Measurements from ENCODE around the gene TBX6. TPM values are rescaled to one million over a fixed set of nuclear protein-coding genes. Genes with fewer than 3 reads are reported as not detected.
A peak's percentile ranks its signal among the peaks of the same experiment; 100 is the strongest.
"Not testable (repeated sequence)": the region's sequence is repeated elsewhere in the genome, so short reads cannot be mapped to it uniquely, and the experiment has no call there.

TBX6 gene, protein sequence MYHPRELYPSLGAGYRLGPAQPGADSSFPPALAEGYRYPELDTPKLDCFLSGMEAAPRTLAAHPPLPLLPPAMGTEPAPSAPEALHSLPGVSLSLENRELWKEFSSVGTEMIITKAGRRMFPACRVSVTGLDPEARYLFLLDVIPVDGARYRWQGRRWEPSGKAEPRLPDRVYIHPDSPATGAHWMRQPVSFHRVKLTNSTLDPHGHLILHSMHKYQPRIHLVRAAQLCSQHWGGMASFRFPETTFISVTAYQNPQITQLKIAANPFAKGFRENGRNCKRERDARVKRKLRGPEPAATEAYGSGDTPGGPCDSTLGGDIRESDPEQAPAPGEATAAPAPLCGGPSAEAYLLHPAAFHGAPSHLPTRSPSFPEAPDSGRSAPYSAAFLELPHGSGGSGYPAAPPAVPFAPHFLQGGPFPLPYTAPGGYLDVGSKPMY
- total RNA-seq (2014; rRNA removed; shearing (Covaris generic)): not detected in 2 replicates

DNA sequence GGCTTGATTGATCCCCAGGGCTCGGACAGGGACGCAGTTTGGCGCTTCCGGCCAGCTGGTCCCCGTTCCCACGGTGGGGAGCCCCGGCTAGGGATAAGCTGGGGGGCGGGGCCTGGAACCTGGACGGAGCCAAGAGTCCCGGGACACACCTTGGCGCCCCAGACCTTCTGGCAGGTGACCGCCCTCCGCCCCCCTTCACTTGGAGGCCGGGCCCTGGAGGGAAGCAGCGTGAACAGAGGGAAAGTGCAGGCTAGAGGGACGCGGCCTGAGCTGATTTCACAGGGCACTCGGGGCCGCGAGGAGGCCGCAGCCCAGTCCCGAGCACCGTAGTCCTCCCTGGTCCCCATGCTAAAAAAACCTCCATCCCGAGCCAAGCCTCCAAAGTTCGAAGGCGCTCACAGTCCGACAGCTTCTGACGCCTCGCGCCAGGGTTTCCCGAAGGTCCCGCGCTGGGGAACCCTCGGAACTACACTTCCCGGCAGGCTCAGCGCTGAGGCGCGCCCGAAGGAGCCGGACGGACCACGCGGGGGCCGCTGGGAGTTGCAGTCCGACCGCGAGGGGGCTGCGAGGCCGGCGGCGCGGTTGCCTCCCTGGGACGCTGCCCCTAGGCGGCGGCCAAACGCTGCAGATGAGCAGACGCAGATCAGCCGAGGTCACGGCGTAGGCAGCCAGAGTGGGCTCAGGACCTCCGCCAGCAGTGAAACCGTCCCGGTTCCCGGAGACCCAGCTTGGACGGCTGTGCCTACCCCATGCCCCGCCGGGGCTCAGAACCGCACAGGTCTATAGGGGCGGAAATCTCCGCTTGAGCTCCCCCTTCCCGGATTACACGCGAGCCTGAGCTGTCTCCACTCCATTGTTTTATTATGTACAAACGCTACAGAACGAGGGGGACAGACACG is at the start of gene TBX6:
Gene TBX6 (minus strand): TSS at position 451 of the 899 bp plus-strand sequence. CDS start 731 bp downstream, outside the sequence.
- in situ Hi-C loops (cut with HindIII; ENCODE audit: low sequenced_read_pairs): no loop called here
- DNase-seq (ENCODE audit: low spot score): peak; percentile 86

DNA sequence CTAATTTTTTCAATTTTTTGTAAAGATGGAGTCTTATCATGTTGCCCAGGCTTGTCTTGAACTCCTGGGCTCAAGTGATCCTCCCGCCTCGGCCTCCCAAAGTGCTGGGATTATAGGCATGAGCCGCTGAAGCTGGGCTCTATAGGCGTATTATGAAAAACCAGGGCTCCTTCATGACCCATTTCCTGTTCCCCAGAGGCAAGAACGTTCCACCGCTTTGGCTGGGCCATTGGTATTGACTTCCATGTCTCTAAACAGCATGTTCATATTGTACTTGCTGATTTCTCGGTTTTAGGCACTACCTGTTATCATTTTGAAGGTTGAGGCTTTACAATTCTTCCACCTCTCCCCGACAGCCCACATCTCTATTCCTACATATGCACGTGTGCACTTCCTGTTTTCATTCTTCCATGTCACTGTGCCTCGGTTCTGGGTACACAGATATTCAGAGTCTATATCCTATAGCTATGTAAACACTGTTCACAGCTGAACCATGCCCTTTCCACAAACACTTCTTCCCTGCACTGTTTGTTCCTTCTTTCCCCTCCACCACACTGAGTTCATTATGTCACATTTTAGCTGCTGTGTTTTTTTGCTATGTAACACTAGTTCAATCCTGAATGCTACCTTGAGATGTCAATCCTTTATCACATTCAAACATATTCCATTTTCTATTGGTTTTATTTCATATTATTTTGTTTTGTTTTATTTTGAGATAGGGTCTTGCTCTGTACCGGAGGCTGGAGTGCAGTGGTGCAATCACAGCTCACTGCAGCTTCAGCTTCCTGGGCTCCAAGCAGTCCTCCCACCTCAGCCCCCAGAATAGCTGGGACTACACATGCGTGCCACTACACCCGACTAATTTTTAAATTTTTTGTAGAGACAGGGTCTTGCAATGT is 48.1 kb upstream of the TBX6 start:
- in situ Hi-C loops (cut with HindIII; ENCODE audit: low sequenced_read_pairs): no loop called here
- DNase-seq (ENCODE audit: low spot score): no peak

DNA sequence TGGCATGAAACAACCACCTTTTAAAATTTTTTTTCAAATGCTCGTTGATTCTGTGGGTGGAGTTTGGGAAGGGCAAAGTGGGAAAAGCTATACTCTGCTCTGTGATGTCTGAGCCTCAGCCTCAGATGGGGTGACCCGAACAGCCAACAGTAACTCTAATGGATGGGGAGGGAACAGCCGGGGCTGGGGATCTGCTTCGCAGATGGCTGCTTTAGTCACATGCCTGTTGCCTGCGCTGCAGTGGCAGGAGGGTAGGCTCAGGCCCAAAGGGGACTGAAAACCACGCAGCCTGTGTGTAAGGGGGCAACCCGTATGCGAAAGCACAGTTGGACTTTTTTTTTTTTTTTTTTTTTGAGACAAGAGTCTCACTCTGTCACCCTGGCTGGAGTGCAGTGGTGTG is 46.2 kb upstream of the TBX6 start:
- in situ Hi-C loops (cut with HindIII; ENCODE audit: low sequenced_read_pairs): no loop called here
- no peak for DNase-seq (ENCODE audit: low spot score)

- DNase-seq (ENCODE audit: low spot score): no peak
- in situ Hi-C loops (cut with HindIII; ENCODE audit: low sequenced_read_pairs): no loop called here
Measured at GRCh38 chr16:30136971-30137605, 45.4 kb upstream of the TBX6 start.

- in situ Hi-C loops (cut with HindIII; ENCODE audit: low sequenced_read_pairs): no loop called here
- no peak for DNase-seq (ENCODE audit: low spot score)
Measured at GRCh38 chr16:30132591-30132990, 40.9 kb upstream of the TBX6 start.

DNA sequence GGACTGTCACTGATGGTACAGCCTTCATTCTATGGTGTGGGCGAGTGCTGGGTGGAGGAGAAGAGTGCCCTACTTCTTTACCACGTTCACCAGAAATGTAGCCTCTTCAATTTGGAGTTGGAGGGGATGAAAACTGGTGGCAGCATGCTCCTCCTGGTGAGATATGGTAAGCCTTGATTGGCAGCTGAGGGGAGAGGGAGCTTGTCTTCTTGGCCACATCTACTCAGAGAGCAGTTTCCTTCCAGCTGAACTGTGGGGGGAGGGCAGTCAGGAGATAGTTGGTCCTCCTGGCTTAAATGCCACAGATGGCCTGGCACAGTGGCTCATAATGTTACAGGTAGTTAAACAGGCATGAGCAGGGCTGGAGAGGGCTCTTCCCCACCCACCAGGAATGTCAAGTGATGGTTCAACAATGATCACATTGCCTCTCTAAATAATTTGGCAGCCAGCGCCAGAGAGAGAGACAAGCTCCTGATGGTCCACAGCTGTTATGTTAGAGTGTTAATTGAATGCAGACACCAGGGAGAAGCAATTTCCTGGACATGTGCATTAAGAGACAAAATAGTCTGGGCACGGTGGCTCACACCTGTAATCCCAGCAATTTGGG is 40.2 kb upstream of the TBX6 start:
- DNase-seq (ENCODE audit: low spot score): no peak
- in situ Hi-C loops (cut with HindIII; ENCODE audit: low sequenced_read_pairs): no loop called here

- in situ Hi-C loops (cut with HindIII; ENCODE audit: low sequenced_read_pairs): no loop called here
Measured at GRCh38 chr16:30127993-30128392, 36.3 kb upstream of the TBX6 start.

DNA sequence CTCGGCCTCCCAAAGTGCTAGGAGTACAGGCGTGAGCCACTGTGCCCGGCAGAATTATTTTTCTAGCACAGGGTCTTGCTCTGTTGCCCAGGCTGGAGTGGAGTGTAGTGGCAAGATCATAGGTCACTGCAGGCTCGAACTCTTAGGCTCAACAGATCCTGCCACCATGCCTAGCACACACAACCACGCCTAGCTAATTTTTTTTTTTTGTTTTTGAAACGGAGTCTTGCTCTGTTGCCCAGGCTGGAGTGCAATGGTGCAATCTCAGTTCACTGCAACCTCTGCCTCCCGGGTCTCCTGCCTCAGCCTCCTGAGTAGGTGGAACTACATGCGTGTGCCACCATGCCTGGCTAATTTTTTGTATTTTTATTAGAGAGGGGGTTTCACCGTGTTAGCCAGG is 34.0 kb upstream of the TBX6 start:
- DNase-seq (ENCODE audit: low spot score); in situ Hi-C loops (cut with HindIII; ENCODE audit: low sequenced_read_pairs): not testable (repeated sequence)

More at GRCh38 chr16:30127993-30128392, 36.3 kb upstream of the TBX6 start:
- no peak for DNase-seq (ENCODE audit: low spot score)

DNA sequence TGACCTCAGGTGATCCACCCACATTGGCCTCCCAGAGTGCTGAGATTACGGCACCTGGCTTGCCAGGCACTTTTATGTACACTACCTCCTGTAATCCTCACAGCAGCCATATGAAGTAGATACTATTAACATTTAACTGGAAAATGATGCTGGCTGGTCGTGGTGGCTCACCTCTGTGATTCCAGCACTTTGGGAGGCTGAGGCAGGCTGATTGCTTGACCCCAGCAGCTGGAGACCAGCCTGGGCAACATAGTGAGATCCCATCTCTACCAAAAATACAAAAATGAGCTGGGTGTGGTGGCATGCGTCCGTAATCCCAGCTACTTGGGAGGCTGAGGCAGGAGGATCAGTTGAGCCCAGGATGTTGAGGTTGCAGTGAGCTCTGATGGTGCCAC is 33.3 kb upstream of the TBX6 start:
- in situ Hi-C loops (cut with HindIII; ENCODE audit: low sequenced_read_pairs): no loop called here

DNA sequence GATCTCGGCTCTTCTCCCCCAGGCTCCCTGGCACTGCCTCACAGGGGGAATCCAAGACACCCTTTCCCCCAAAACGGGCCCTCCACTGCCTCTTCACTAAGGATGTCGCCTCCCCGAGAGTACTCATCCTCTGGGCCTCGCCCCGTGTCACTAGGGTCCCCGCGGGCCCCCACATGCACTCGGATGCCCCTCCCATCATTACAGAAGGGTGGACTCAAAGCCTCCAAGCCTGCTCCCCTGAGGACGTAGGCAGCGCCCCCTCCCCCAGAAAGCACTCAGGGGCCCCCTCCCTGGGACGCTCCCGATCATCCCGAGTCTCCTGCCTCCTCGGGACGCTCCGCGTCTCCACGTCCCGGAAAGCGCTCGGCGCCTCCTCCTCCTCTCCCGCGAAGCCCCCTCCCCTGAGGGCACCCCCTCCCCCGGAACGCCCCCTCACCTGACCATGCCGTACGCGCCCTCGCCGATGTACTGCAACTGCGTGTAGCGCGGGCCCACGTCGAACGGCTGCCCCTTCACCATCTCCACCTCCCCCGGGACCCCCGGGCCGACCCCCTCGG is 31.0 kb upstream of the TBX6 start:
- in situ Hi-C loops (cut with HindIII; ENCODE audit: low sequenced_read_pairs): no loop called here
- peak; percentile 9 for DNase-seq (ENCODE audit: low spot score)

More for the DNA sequence above, 33.3 kb upstream of the TBX6 start:
- DNase-seq (ENCODE audit: low spot score): no peak

GRCh38 chr16:30121741-30122571 is 30.2 kb upstream of the TBX6 start:
- in situ Hi-C loops (cut with HindIII; ENCODE audit: low sequenced_read_pairs): no loop called here
- peak; percentile 34 for DNase-seq (ENCODE audit: low spot score)

DNA sequence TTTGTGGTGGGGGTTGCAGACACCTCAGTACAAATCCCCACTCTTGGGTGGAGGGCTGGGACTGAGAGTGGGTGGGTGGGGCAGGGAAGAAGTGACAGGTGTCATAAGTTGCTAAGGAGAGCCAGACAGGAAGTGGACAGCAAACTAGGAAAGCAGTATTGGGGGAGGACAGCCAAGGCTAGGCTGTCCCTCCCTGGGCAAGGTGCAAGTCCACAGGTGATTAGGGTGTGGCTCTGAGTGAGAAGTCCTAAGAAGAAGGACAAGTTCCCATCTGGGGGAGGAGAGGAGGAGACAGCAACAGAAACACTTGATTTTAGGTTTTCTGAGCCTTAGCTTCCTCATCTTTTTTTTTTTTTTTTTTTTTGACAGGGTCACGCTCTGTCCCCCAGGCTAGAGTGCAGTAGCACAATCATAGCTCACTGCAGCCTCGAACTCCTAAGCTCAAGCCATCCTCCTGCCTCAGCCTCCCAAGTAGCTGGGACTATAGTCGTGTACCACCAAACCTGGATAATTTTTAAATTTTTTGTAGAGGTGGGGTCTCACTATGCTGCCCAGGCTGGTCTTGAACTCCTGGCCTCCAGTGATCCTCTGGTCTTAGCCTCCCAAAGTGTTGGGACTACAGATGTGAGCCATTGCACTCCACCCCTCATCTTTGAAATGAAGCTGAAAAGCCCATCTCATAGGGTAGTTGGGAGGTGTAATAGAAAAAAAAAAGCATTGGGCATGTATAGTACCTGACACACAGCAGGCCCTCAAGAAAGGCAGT is 28.8 kb upstream of the TBX6 start:
- in situ Hi-C loops (cut with HindIII; ENCODE audit: low sequenced_read_pairs): no loop called here

DNA sequence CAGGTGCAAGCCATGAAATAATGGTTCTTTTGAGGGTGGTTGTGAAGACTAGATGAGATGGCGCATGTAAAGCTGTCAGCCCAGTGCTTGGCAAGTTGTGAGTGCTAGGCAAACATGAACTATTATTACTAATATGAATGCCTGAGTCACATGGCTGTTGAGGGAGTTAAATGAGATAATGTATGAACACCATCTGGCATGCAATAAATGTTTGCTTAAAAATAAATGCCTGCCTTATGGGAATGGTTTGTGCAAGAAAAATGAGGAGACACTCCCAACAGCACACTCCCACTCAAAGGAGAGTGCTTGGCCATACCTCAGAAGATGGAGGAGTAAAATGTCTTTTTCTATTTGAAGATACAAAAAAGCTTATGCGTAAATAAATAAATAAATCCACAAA is 27.7 kb upstream of the TBX6 start:
- in situ Hi-C loops (cut with HindIII; ENCODE audit: low sequenced_read_pairs): loop anchor here (5.0 kb wide), 1 partner anchor 42 kb away; the partner anchor contains the start of gene PPP4C
- no peak for DNase-seq (ENCODE audit: low spot score)

More for the DNA sequence above, 28.8 kb upstream of the TBX6 start:
- DNase-seq (ENCODE audit: low spot score): no peak

DNA sequence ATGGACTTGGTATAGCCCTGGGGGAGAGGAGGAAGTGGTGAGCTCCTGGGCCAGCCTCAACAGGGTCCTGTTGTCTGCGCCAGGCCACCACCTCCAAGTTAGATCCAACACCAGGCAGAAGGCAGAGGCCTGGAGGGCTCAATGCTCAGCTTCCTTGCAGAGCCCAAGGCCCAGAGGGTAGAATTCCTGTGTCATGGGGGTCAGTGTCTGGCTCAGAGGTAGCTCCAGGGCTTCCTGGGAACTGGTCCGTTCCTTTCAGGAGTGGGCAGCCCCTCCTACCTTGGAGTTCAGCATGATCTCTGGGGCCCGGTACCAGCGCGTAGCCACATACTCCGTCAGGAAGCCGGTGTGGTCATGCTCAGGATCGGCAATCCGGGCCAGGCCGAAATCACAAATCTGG is 26.0 kb upstream of the TBX6 start:
- in situ Hi-C loops (cut with HindIII; ENCODE audit: low sequenced_read_pairs): loop anchor here (5.0 kb wide), 1 partner anchor 40 kb away; the partner anchor contains the start of gene PPP4C
- DNase-seq (ENCODE audit: low spot score): no peak

- no peak for DNase-seq (ENCODE audit: low spot score)
- in situ Hi-C loops (cut with HindIII; ENCODE audit: low sequenced_read_pairs): loop anchor here (5.0 kb wide), 1 partner anchor 39 kb away; the partner anchor contains the start of gene PPP4C
Measured at GRCh38 chr16:30116291-30117207, 24.8 kb upstream of the TBX6 start.
